ENCODE results near the gene MROH2A.
"Not testable (repeated sequence)": the region's sequence is repeated elsewhere in the genome, so short reads cannot be mapped to it uniquely, and the experiment has no call there.

MROH2A gene

DNA sequence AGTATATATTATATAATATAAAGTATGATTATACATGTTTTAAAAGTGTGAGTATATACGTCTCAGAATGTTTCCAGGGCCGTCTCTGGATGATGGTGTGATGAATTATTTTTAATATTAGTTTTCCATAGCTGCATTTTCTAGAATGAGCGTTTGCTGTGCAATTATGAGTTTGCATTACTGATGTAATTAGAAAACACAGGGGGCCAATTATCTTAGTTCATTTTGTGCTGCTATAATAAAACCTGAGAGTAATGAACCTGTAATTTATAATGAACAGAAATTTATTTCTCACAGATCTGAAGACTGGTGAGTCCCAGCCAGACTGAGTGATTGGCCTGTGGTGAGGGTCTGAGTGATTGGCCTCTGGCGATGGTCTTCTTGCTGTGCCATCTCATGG is 80.2 kb downstream of the MROH2A start:
- DNase-seq (ENCODE audit: low read depth), result no peak

DNA sequence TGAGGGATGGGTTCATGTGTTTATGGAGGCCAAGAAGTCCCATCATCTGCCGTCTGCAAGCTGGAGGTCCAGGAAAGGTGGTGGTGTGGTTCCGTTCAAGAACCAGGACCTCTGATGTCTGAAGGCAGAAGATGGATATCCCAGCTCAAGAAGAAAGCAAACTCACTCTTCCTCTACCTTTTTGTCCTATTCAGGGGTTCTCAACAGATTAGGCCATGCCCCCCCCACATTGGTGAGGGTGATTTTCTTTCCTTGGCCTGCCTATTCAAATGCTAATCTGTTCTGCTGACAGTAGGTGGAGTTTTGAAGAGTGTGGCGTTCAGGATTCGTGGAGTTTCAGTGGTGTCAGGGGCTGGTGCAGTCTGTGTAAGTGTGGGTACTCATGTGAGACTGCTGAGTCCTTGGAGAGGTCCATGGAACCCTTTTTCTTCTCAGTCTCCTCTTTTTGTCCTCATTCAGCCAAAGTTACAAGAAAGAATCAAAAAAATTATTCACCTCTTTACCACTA is 84.2 kb downstream of the MROH2A start:
- DNase-seq (ENCODE audit: low read depth), result no peak

DNA sequence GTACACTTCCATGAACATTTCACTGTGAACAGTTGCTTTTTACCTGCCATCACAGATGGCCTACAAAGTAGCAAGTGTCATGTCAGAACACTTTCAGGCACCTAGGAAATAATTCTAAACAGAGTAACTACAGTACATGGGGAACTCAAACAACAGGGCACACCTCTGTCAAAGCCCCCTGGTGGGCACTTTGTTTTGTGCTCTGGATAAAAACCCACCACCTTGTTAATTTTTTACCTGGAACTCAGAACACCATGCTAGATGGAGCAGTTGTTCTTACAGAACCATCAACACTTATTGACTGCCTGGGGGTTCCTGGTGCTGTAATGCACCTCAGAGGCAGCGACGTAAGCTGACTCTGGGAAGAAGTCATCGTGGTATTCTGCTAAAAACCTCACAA is 87.7 kb downstream of the MROH2A start:
- DNase-seq (ENCODE audit: low read depth), result no peak

DNA sequence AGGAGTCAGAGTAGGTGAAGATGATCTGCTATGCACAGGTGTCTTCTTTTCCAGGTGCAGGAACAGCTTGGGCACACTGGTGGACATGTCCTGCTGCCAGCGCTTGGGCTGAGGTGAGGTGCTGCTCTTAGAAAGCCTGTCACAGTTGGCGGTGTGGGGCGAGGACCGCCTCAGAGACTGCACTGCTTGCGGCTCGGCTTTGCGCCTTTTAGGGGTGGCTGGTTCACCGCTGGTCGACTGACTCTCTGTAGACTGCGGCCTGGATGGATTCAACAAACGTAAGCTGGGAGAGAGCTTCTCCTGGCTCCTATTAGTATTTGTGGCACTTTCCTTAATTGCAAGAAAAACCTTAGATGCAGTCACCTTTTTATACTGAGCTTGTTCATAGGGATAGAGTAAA is 88.3 kb downstream of the MROH2A start:
- DNase-seq (ENCODE audit: low read depth), result no peak

DNA sequence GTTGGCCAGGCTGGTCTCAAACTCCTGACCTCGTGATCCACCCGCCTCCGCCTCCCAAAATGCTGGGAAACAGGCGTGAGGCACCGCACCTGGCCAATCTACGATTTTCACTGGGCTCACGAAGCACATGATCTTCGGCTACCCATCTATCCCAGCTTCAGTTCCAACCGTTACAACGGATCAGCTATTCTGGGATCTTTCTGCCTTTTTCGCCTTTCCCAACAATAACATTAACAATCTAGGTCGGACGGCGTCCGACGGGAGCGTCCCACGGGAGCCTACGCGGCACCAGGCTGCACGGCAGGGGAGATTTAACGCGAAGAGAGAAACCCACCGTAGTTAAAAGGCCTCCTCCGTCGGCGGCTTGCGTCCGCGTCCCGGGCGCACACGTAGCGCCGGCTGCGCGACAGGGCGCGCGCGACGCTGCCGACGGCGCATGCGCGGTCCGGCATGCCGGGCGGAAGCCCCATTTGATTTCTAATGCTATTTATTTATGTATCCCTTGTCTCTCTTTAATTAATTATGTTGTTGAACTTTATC is 89.9 kb downstream of the MROH2A start, which contains the start of gene MSL3B:
MSL3B (minus strand) TSS at position 394 of the 540 bp plus-strand sequence.
- DNase-seq (ENCODE audit: low read depth), result no peak

DNA sequence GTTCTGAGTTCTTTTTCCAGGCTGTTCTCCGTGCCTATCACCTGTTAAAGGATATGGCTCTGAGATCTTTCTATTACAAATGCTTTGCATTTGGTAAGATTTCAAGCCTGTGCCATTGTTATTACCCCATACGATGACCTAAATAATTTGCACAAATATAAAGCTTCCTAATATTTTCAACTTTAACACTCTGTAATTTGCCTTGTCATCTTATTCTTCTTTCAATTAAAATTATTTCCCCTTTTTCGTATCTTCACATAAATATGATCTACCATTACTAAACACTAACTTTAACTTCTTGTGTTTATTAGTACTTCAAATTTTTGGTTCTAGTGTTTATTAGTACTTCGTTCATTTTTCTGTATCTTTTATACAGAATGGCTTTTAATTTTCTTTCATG is 93.3 kb downstream of the MROH2A start:
- DNase-seq (ENCODE audit: low read depth), result no peak

DNA sequence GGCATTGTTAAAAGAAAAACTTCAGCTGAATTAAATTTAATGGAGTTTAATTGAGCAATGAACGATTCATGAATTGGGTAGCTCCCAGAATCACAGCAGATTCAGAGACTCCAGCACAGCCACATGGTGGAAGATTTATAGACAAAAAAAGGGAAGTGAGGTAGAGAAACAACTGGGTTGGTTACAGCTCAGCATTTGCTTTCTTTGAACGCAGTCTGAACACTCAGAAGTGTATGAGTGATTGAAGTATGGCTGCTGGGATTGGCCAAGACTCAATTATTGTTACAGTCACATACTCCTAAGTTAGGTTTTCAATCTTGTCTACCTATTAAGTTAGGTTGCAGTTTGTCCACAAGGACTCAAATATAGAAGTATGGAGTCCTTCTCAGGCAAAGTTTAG is 94.0 kb downstream of the MROH2A start:
- not testable (repeated sequence) for DNase-seq (ENCODE audit: low read depth)

DNA sequence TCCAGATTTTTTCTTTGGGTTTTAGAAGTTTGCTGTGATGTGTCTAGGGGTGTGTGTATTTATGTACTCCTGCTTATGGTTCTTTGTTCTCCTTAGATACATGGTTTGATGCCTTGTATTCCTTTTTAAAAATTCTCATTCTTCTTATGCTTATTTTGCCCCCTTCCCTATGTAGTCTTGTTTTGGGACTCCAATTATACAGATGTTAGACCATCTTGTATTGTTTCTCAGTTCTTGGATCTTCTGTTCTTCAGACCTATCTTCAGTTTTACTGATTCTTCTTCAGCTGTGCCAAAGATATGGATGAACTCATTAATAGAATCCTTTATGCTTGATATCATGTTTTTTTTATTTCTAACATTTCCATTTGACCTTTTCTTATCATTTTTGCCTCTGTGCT is 104.2 kb downstream of the MROH2A start:
- DNase-seq (ENCODE audit: low read depth), result no peak
